PC-3 (cell line): ENCODE results near the gene MRPL21.

Experiments
- CTCF ChIP-seq: fragments of 300-600 bp; sonication (generic); conservative IDR thresholded peaks from 2 replicates; pipeline ENCODE4 v1.5.1; 2017; ENCODE audit warnings: antibody characterized with exemption, low read depth, mild to moderate bottlenecking, low read length
- EZH2 ChIP-seq: fragments of 300-600 bp; sonication (generic); IDR thresholded peaks from one replicate; pipeline ENCODE4 v1.6.1; 2017; ENCODE audit warnings: antibody characterized with exemption, mild to moderate bottlenecking, low read length; ENCODE audit not compliant: unreplicated experiment

GRCh38 chr11:68842427-68843051, 61.1 kb downstream of the MRPL21 start:
- TF ChIP-seq CTCF (no peak), EZH2 (no peak)
